Esophagus squamous epithelium (tissue), 5 donors: ENCODE results near the gene LOXL1. TPM values are rescaled to one million over a fixed set of nuclear protein-coding genes. Genes with fewer than 3 reads are reported as not detected.
"Not testable (repeated sequence)": the region's sequence is repeated elsewhere in the genome, so short reads cannot be mapped to it uniquely, and the experiment has no call there.

Experiments
- DNase-seq: peaks from one replicate; lab custom pipeline; 2025; lab: John Stamatoyannopoulos, UW
- H3K27ac ChIP-seq, 4 donors: fragments of 200-600 bp; sonication (generic); one replicate each; pipeline ENCODE4 v1.5.1; 2016 to 2019; ENCODE audit warnings: mild to moderate bottlenecking in 1 of 4
- H3K27me3 ChIP-seq, 4 donors: fragments of 200-600 bp; sonication (generic); 1 replicate in 3 of 4; 2 replicates in 1 of 4; pipeline versions ENCODE4 v1.5.1 to v1.6.0; 2017 to 2021; ENCODE audit warnings: antibody characterized with exemption in 1 of 4
- H3K36me3 ChIP-seq, 3 donors: fragments of 200-600 bp; sonication (generic); one replicate each; pipeline ENCODE4 v1.5.1; 2016 to 2019
- H3K4me1 ChIP-seq, 3 donors: fragments of 200-600 bp; sonication (generic); one replicate each; pipeline ENCODE4 v1.5.1; 2017 to 2019
- H3K4me3 ChIP-seq, 4 donors: fragments of 200-600 bp; sonication (generic); 1 replicate in 3 of 4; 2 replicates in 1 of 4; pipeline ENCODE4 v1.5.1; 2016 to 2019; ENCODE audit warnings: mild to moderate bottlenecking in 2 of 4, moderate library complexity in 1 of 4
- H3K9me3 ChIP-seq, 3 donors: fragments of 200-600 bp; sonication (generic); one replicate each; pipeline ENCODE4 v1.5.1; 2016 to 2019
- POLR2A ChIP-seq, 4 donors: fragments of 450-650 bp; IDR thresholded peaks; one replicate each; pipeline ENCODE4 v1.6.1; 2017; ENCODE audit warnings: antibody characterized with exemption in 4 of 4, mild to moderate bottlenecking in 4 of 4, moderate library complexity in 3 of 4
- WGBS, 2 donors: methylation state at CpG; one replicate each; pipeline ENCODE4 v1.1.5; 2018; 5-methylcytosine and 5-hydroxymethylcytosine counted together
- intact Hi-C: fragments of 100-400 bp; cut with DNase I; formaldehyde crosslinking; loops from one replicate; pipeline ENCODE4 v1.15.0; 2022
- total RNA-seq, 4 donors: library from RNA; depleted of rRNA; stranded (reverse); fragments of >200 nt; gene quantifications; one replicate each; pipeline ENCODE4 v1.1.0, GENCODE V29; 2016
- TF ChIP-seq, protein P1 (sequence below), 6 experiments: fragments of 450-650 bp in 4 of 6; fragments of 200-600 bp in 2 of 6; sonication (generic) in 2 of 6; IDR thresholded peaks; one replicate each; pipeline ENCODE4 v1.5.1; 2016 to 2019; ENCODE audit warnings: antibody characterized with exemption in 6 of 6, mild to moderate bottlenecking in 4 of 6, moderate library complexity in 4 of 6
- donor health status: DM: yes; HTN: yes; CAD: no.

The LOXL1 gene
- total RNA-seq, 4 donors from 2014 or later: 4.3 to 7.7 (median 6.3) TPM

DNA sequence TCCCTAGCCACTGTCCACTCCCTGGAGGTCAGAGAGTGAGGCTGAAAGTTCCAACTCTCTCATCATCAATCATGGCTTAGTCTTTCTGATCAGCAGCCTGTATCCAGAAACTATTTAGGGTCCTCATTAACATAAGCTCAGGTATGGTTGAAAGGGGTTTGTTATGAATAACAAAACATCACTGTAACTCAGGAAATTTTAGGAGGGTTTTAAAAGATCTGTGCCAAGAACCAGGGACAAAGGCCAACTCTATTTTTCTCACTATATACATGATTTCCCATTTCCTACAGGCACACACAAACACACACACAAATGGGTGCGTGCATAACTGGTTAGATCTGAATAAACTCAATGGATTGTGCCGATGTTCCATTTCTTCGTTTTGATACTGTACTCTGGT, 42.2 kb downstream of the LOXL1 start:
- intact Hi-C loops: no loop called here
- H3K27ac ChIP-seq: no peak overlapping the region
- 93% methylated on average over 3 of the region's 3 CpGs for WGBS, 2 donors

DNA sequence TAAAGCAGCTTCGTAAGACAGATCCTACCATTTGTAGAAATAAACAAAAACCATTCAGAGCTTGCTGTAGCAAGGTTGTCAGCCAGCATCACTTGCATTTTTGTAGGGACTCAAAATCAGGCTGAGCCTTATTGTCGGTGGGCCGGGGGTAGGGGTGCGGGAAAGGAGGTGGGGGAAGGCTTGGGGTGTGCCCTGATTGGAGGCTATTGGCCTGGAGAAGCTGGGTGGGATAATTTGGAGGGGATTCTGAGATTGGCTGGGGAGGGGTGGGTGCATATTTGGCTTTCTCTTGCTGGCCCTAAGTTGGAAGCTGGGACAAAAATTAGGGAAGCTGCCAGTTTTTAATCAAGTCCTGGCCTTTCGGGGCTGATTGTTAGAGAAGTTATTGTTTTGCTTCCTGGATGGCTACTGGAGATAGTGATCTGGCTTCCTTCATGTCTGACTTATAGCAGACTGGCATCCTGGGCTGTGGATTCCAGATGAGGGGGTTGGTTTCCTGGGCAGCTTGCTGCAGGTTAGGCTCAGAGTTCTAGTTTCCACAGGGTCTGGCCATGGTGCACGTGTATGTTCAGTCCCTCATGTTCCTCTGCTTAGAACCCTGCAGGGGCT, 43.0 kb downstream of the LOXL1 start:
- DNase-seq: no peak
- WGBS, 2 donors: 83 to 84% methylated on average over 5 to 6 of the region's 6 CpGs
- intact Hi-C loops: no loop called here

More for the DNA sequence above, 42.2 kb downstream of the LOXL1 start:
- Histone ChIP-seq H3K27me3 (no peaks in the 10 kb centered on the region), H3K9me3 (no peaks in the 10 kb centered on the region), H3K36me3 (no peaks in the 10 kb centered on the region), H3K4me1 (peaks cover 15 to 37% (median 25%) of the 10 kb centered on the region in 3 donors), H3K4me3 (no peak overlapping the region)
- DNase-seq: no peak
- TF ChIP-seq POLR2A (IDR thresholded peaks at IDR 0.05): no peak
- TF ChIP-seq, protein P1, sequence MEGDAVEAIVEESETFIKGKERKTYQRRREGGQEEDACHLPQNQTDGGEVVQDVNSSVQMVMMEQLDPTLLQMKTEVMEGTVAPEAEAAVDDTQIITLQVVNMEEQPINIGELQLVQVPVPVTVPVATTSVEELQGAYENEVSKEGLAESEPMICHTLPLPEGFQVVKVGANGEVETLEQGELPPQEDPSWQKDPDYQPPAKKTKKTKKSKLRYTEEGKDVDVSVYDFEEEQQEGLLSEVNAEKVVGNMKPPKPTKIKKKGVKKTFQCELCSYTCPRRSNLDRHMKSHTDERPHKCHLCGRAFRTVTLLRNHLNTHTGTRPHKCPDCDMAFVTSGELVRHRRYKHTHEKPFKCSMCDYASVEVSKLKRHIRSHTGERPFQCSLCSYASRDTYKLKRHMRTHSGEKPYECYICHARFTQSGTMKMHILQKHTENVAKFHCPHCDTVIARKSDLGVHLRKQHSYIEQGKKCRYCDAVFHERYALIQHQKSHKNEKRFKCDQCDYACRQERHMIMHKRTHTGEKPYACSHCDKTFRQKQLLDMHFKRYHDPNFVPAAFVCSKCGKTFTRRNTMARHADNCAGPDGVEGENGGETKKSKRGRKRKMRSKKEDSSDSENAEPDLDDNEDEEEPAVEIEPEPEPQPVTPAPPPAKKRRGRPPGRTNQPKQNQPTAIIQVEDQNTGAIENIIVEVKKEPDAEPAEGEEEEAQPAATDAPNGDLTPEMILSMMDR (IDR thresholded peaks at IDR 0.05): no peak

DNA sequence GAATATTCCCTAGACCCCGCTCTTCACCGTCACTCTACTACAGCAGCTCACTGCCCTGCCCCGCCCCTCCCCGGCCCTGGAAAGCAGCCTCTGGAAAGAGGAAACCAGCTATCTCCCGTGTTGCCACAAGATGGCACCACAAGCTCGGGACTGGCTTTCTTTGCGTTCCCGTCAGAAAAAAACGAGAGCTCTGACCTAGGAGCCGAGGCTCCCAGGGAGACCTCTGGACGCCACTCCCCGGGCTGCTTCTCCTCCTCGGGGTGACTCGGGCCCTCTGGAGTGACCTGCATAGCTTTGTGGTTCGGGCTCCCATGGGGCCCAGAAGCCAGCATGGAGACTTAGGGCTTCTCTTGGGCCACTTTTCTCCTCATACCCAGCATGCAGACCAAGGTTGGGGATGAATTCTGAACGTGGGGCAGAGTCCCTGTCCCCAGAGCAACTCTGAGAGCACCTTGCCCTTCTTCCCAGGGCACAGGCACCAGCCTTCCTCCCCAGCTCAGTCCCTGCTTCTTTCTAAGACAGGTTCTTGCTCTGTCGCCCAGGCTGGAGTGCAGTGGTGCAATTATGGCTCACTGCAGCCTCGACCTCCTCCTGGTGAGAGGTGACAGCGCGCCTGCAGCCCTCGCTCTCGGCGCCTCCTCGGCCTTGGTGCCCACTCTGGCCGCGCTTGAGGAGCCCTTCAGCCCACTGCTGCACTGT, 46.9 kb downstream of the LOXL1 start:
- no peak overlapping the region for H3K27ac ChIP-seq
- intact Hi-C loops: no loop called here
- H3K36me3 ChIP-seq: no peaks in the 10 kb centered on the region
- peaks cover 0 to 13% (median 0%) of the 10 kb centered on the region in 4 donors for H3K27me3 ChIP-seq
- WGBS, 2 donors: 8 to 30% methylated on average over 12 to 13 of the region's 26 CpGs
- peak overlapping the region in 3 of 4 donors; percentile 16 to 56 (median 18) for H3K4me3 ChIP-seq
- peaks cover 8 to 14% (median 11%) of the 10 kb centered on the region in 3 donors for H3K4me1 ChIP-seq
- no peak for TF ChIP-seq POLR2A (IDR thresholded peaks at IDR 0.05)
- TF ChIP-seq, protein P1 (IDR thresholded peaks at IDR 0.05): peak; percentile 70 to 93 (median 87)
- no peak for DNase-seq
- no peaks in the 10 kb centered on the region for H3K9me3 ChIP-seq

More for the DNA sequence above, 43.0 kb downstream of the LOXL1 start:
- no peaks in the 10 kb centered on the region for H3K9me3 ChIP-seq
- no peaks in the 10 kb centered on the region for H3K27me3 ChIP-seq
- no peak overlapping the region for H3K4me3 ChIP-seq
- no peak overlapping the region for H3K27ac ChIP-seq
- H3K36me3 ChIP-seq: no peaks in the 10 kb centered on the region
- no peak for TF ChIP-seq POLR2A (IDR thresholded peaks at IDR 0.05)
- TF ChIP-seq, protein P1 (IDR thresholded peaks at IDR 0.05): no peak
- H3K4me1 ChIP-seq: peaks cover 18 to 39% (median 25%) of the 10 kb centered on the region in 3 donors

DNA sequence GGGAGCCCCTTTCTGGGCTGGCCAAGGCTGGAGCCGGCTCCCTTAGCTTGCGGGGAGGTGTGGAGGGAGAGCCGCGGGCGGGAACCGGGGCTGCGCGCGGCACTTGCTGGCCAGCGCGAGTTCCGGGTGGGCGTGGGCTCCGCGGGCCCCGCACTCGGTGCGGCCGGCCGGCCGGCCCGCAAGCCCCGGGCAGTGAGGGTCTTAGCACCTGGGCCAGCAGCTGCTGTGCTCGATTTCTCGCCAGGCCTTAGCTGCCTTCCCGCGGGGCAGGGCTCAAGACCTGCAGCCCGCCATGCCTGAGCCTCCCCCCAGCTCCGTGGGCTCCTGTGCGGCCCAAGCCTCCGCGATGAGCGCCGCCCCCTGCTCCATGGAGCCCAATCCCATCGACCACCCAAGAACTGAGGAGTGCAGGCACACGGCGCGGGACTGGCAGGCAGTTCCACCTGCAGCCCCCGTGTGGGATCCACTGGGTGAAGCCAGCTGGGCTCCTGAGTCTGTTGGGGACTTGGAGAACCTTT, 47.5 kb downstream of the LOXL1 start:
- peak overlapping the region in 2 of 4 donors; percentile 16 to 56 for H3K4me3 ChIP-seq
- peaks cover 8 to 14% (median 11%) of the 10 kb centered on the region in 3 donors for H3K4me1 ChIP-seq
- peaks cover 0 to 13% (median 0%) of the 10 kb centered on the region in 4 donors for H3K27me3 ChIP-seq
- H3K27ac ChIP-seq, H3K36me3 ChIP-seq, intact Hi-C loops, H3K9me3 ChIP-seq, DNase-seq: not testable (repeated sequence)
- WGBS, 2 donors: 50% methylated on average over 2 of the region's 39 CpGs; no CpG with 5 or more reads in 1 of the 2 donors

DNA sequence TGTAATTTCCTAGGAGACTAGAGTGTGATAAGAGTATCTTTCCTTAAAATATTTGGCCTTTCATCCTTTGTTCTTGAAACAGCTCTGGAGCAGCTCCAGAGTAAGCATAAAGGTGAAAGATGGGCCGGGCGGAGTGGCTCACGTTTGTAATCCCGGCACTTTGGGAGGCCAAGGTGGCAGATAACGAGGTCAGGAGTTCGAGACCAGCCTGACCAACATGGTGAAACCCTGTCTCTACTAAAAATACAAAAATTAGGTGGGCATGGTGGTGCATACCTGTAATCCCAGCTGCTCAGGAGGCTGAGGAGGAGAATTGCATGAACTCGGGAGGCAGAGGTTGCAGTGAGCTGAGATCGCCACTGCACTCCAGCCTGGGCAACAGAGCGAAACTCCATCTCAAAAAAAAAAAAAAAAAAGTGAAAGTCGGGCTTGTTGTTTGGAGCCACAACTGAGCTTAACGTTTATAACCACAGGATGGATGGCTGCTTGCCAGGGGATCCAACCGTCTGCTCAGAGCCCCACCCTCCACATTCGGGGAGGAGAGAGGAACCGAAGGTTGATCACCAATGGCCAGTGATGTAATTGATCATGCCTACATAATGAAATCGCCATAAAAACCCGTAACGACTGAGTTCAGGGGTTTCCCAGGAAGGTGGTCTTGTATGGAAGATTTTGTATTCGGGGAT, 49.3 kb downstream of the LOXL1 start:
- WGBS, 2 donors: 28 to 46% methylated on average over 17 to 18 of the region's 18 CpGs

More for the DNA sequence above, 49.3 kb downstream of the LOXL1 start:
- DNase-seq, H3K27ac ChIP-seq, H3K9me3 ChIP-seq, H3K4me3 ChIP-seq, H3K36me3 ChIP-seq, intact Hi-C loops: not testable (repeated sequence)
- peaks cover 8 to 24% (median 11%) of the 10 kb centered on the region in 3 donors for H3K4me1 ChIP-seq
- H3K27me3 ChIP-seq: peaks cover 0 to 13% (median 0%) of the 10 kb centered on the region in 4 donors
